DOHH2 (cell line): ENCODE data around the gene GP9.

Source experiments
- H3F3A ChIP-seq: fragments of 200-600 bp; sonication (generic), shearing (Covaris generic); 2 replicates; pipeline ENCODE4 v1.6.0; 2016; ENCODE audit warnings: antibody characterized with exemption, mild to moderate bottlenecking; ENCODE audit not compliant: control insufficient read depth, insufficient read depth
- H3K27ac ChIP-seq: fragments of 200-600 bp; sonication (generic); 2 replicates; pipeline ENCODE4 v1.5.1; 2014; ENCODE audit warnings: low read depth, mild to moderate bottlenecking, low read length, moderate library complexity
- H3K27me3 ChIP-seq: fragments of 200-600 bp; sonication (generic); 2 replicates; pipeline ENCODE4 v1.6.1; 2014; ENCODE audit warnings: mild to moderate bottlenecking, low read length, mixed read lengths; ENCODE audit not compliant: control insufficient read depth
- H3K36me3 ChIP-seq: fragments of 200-600 bp; sonication (generic); 2 replicates; pipeline ENCODE4 v1.6.1; 2014; ENCODE audit warnings: mild to moderate bottlenecking, low read length, moderate library complexity, mixed read lengths; ENCODE audit not compliant: control insufficient read depth
- H3K4me1 ChIP-seq: fragments of 200-600 bp; sonication (generic); 2 replicates; pipeline ENCODE4 v1.6.1; 2014; ENCODE audit warnings: mild to moderate bottlenecking, low read length, mixed read lengths; ENCODE audit not compliant: control insufficient read depth
- H3K4me2 ChIP-seq: fragments of 200-600 bp; sonication (generic); 2 replicates; pipeline ENCODE4 v1.6.0; 2014; ENCODE audit warnings: mild to moderate bottlenecking, low read length, moderate library complexity
- H3K4me3 ChIP-seq: fragments of 200-600 bp; sonication (generic); 2 replicates; pipeline ENCODE4 v1.5.1; 2014; ENCODE audit warnings: mild to moderate bottlenecking, low read length, mixed read lengths
- H3K79me2 ChIP-seq: fragments of 200-600 bp; sonication (generic); 2 replicates; pipeline ENCODE4 v1.6.1; 2014; ENCODE audit warnings: mild to moderate bottlenecking, low read length, mixed read lengths; ENCODE audit not compliant: control insufficient read depth
- H3K9me2 ChIP-seq: fragments of 200-600 bp; sonication (generic); replicated peaks from 2 replicates; pipeline ENCODE4 v1.6.1; 2014; ENCODE audit warnings: mild to moderate bottlenecking, low read length, mixed read lengths; ENCODE audit not compliant: control insufficient read depth
- H3K9me3 ChIP-seq: fragments of 200-600 bp; sonication (generic); 2 replicates; pipeline ENCODE4 v1.6.1; 2014; ENCODE audit warnings: antibody characterized with exemption, low read length, mixed read lengths; ENCODE audit not compliant: control insufficient read depth, insufficient read depth
- H4K20me1 ChIP-seq: fragments of 200-600 bp; sonication (generic); 2 replicates; pipeline ENCODE4 v1.6.0; 2014; ENCODE audit warnings: low read depth, mild to moderate bottlenecking, antibody characterized with exemption, low read length, moderate library complexity; ENCODE audit not compliant: control insufficient read depth, insufficient read depth
- EZH2phosphoT487 ChIP-seq: fragments of 200-600 bp; sonication (generic); IDR thresholded peaks from 2 replicates; pipeline ENCODE4 v1.6.1; 2017; ENCODE audit warnings: borderline replicate concordance, mild to moderate bottlenecking, antibody characterized with exemption, low read length, moderate library complexity, mixed read lengths
- TF ChIP-seq, protein P1 (sequence below): fragments of 200-600 bp; sonication (generic); IDR thresholded peaks from one replicate; pipeline ENCODE4 v1.5.1; 2014; ENCODE audit warnings: antibody characterized with exemption, mild to moderate bottlenecking, low read depth, low read length; ENCODE audit not compliant: poor library complexity, severe bottlenecking

GP9 gene

DNA sequence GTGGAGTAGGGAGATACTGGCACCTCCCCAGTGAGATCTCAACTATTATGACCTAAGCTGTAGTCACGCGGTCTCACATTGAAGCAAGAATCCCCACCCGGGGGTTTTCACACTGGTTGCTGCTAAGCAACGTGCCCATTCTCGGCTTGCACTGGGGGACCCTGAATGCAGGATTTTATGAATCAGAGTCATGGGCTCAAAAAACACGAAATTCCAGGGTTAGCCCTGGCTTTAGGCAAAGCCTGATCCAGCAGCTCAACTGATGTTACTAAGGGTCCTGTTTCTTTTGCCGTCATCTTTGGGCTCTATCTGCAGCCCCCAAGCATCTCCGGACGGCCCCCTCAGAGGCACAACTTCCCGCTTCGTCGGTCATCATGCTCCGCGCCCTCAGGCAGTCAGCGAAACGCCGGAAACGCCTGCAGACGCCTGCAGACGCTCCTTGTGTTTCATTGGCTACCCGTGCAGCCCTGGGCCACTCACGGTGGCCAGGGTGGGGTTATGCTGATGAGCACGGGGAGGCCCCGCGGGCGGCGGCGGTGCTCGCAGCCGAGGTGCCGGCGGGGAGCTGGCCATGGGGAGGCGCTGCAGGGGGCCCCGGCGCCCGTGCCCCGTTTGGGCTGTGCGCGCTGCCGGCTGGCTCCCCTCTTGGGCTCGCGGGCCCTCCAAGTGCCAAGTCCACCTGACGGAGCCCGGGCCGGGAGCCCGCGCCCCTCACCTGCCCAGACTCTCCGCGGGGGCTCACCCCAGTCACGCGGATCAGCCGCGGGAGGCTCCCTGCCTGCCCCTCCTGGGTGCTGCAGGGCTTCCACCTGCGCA is 33.6 kb upstream of the GP9 start:
- Histone ChIP-seq H3K27ac (0 out of 2 replicates have a peak overlapping the region, but pooled peaks have one; percentile 1), H3K4me2 (peak overlapping the region; percentile 67), H3K9me2 (no peaks in the 10 kb centered on the region), H3K27me3 (no peaks in the 10 kb centered on the region), H3K79me2 (no peaks in the 10 kb centered on the region), H3K36me3 (no peaks in the 10 kb centered on the region), H3K4me3 (peak overlapping the region; percentile 78), H3K4me1 (peaks cover 14% of the 10 kb centered on the region), H3K9me3 (no peaks in the 10 kb centered on the region), H4K20me1 (no peaks in the 10 kb centered on the region), H3F3A (no peaks in the 10 kb centered on the region)
- TF ChIP-seq, protein P1, sequence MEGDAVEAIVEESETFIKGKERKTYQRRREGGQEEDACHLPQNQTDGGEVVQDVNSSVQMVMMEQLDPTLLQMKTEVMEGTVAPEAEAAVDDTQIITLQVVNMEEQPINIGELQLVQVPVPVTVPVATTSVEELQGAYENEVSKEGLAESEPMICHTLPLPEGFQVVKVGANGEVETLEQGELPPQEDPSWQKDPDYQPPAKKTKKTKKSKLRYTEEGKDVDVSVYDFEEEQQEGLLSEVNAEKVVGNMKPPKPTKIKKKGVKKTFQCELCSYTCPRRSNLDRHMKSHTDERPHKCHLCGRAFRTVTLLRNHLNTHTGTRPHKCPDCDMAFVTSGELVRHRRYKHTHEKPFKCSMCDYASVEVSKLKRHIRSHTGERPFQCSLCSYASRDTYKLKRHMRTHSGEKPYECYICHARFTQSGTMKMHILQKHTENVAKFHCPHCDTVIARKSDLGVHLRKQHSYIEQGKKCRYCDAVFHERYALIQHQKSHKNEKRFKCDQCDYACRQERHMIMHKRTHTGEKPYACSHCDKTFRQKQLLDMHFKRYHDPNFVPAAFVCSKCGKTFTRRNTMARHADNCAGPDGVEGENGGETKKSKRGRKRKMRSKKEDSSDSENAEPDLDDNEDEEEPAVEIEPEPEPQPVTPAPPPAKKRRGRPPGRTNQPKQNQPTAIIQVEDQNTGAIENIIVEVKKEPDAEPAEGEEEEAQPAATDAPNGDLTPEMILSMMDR = peak; percentile 91
- no peak for TF ChIP-seq EZH2phosphoT487

DNA sequence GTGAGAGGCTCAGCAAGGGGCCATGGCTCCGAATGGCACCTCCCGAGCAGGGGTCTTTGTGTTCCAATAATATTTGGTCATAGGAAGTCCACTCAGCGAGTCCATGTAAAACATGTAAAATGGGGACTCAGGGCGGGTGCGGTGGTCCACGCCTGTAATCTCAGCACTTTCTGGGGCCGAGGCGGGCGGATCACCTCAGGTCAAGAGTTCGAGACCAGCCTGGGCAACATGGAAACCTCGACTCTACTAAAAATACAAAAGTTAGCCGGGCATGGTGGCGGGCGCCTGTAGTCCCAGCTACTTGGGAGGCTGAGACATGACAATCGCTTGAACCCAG is 33.1 kb upstream of the GP9 start:
- H3K9me2 ChIP-seq = no peaks in the 10 kb centered on the region
- H3K27ac ChIP-seq = no peak overlapping the region
- no peaks in the 10 kb centered on the region for H3K27me3 ChIP-seq
- no peaks in the 10 kb centered on the region for H4K20me1 ChIP-seq
- H3K4me3 ChIP-seq = peak overlapping the region; percentile 78
- no peaks in the 10 kb centered on the region for H3K36me3 ChIP-seq
- peaks cover 14% of the 10 kb centered on the region for H3K4me1 ChIP-seq
- no peaks in the 10 kb centered on the region for H3F3A ChIP-seq
- no peaks in the 10 kb centered on the region for H3K9me3 ChIP-seq
- H3K4me2 ChIP-seq = peak overlapping the region; percentile 67
- TF ChIP-seq, protein P1 = no peak
- no peak for TF ChIP-seq EZH2phosphoT487
- no peaks in the 10 kb centered on the region for H3K79me2 ChIP-seq

DNA sequence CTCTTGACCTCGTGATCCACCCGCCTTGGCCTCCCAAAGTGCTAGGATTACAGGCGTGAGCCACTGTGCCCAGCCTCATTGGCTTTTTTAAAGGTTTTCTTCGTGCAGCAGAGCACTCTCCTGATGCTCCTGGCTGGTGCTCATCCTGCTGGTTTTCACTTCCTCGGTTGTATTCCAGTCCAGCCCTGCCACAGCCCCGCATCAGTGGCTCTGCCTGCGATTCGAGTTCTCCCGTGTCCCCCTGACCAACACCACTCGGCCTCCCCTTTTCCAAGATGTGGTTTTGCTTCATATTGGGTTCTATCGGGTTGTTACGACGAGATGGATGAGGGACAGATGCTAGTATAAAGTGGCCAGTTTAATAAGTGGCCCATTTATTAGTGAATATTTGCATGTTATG is 31.7 kb upstream of the GP9 start:
- no peaks in the 10 kb centered on the region for H3K79me2 ChIP-seq
- H3K4me1 ChIP-seq = peaks cover 14% of the 10 kb centered on the region
- H3K9me2 ChIP-seq = no peaks in the 10 kb centered on the region
- H3F3A ChIP-seq = no peaks in the 10 kb centered on the region
- no peaks in the 10 kb centered on the region for H3K9me3 ChIP-seq
- no peaks in the 10 kb centered on the region for H3K36me3 ChIP-seq
- H3K27me3 ChIP-seq = no peaks in the 10 kb centered on the region
- no peak overlapping the region for H3K4me3 ChIP-seq
- H4K20me1 ChIP-seq = no peaks in the 10 kb centered on the region
- no peak for TF ChIP-seq EZH2phosphoT487
- TF ChIP-seq, protein P1 = no peak
- H3K4me2 ChIP-seq = no peak overlapping the region
- no peak overlapping the region for H3K27ac ChIP-seq
